HepG2 (cell line): Measurements from ENCODE around the gene CCNDBP1. TPM values are rescaled to one million over a fixed set of nuclear protein-coding genes. Genes with fewer than 3 reads are reported as not detected.

Experiments
- ATAC-seq: fragments of 200-7000 bp; cut with Tn5 transposase; 3 replicates; pipeline ENCODE4 v1.9.1; 2020; ENCODE audit warnings: mild to moderate bottlenecking, moderate library complexity
- BruUV-seq: library from RNA; stranded (reverse); fragments of 400-500 nt; replicated peaks from 2 replicates; lab custom pipeline; 2021; lab: Mats Ljungman, UMichigan
- CTCF ChIA-PET: fragments of 300-600 bp; formaldehyde crosslinking; extraction: SDS; loops from one replicate; lab custom pipeline; 2021; ENCODE audit warnings: low total read pairs, inconsistent platforms, low intra/inter-chr PET ratio; lab: Yijun Ruan, JAX
- POLR2A ChIA-PET: fragments of 350-600 bp; sonication (Branson Sonifier 250); formaldehyde crosslinking; loops from one replicate; lab custom pipeline; 2020; ENCODE audit warnings: antibody characterized with exemption, inconsistent platforms; lab: Yijun Ruan, JAX
- DNase-seq: peaks from one replicate; pipeline ENCODE4 v3.0.0-alpha.2; 2015; ENCODE audit warnings: low spot score
- FAIRE-seq: peaks from 3 replicates; lab custom pipeline; 2011; peaks lifted over from hg19 to GRCh38; lab: Jason Lieb, UNC
- H2AFZ ChIP-seq: one replicate; pipeline ENCODE4 v1.6.1; 2011; ENCODE audit warnings: low read length, inconsistent platforms
- H3K27ac ChIP-seq: fragments of 300-600 bp; 3 replicates; pipeline ENCODE4 v1.8.0; 2011; ENCODE audit warnings: mixed run types, mild to moderate bottlenecking, mixed read lengths, low read length, inconsistent platforms; ENCODE audit not compliant: insufficient read depth; ENCODE audit errors: extremely low read length
- H3K27me3 ChIP-seq, 2 experiments: fragments of 200-600 bp in 1 of 2; 2 replicates in 1 of 2; 3 replicates in 1 of 2; pipeline versions ENCODE4 v1.6.0 to v1.8.0; 2011; ENCODE audit warnings: low read length in 2 of 2, mild to moderate bottlenecking in 2 of 2, moderate library complexity in 2 of 2, inconsistent platforms in 1 of 2; ENCODE audit not compliant: insufficient read depth in 2 of 2, control insufficient read depth in 1 of 2
- H3K36me3 ChIP-seq, 2 experiments: fragments of 200-600 bp in 1 of 2; replicated peaks in 1 of 2; 2 replicates in 1 of 2; 3 replicates in 1 of 2; pipeline versions ENCODE4 v1.5.1 to v1.8.0; 2011; ENCODE audit warnings: low read length in 2 of 2, inconsistent platforms in 1 of 2; ENCODE audit not compliant: insufficient read depth in 2 of 2, control insufficient read depth in 1 of 2
- H3K4me1 ChIP-seq: 2 replicates; pipeline ENCODE4 v1.5.1; 2012; ENCODE audit warnings: low read length, inconsistent platforms; ENCODE audit not compliant: insufficient read depth
- H3K4me2 ChIP-seq: 2 replicates; pipeline ENCODE4 v1.6.0; 2011; ENCODE audit warnings: low read depth, low read length, inconsistent platforms
- H3K4me3 ChIP-seq, 3 experiments: fragments of 200-600 bp in 1 of 3; sonication (generic), shearing (Covaris generic) in 1 of 3; replicated peaks in 1 of 3; 2 replicates each; pipeline ENCODE4 v1.5.1; 2011 to 2016; ENCODE audit warnings: low read length in 3 of 3, inconsistent platforms in 2 of 3, low read depth in 2 of 3, mild to moderate bottlenecking in 2 of 3, control low read depth in 1 of 3, mixed read lengths in 1 of 3; ENCODE audit not compliant: insufficient read depth in 1 of 3
- H3K79me2 ChIP-seq: one replicate; pipeline ENCODE4 v1.6.1; 2011; ENCODE audit warnings: low read length, inconsistent platforms; ENCODE audit not compliant: insufficient read depth
- H3K9ac ChIP-seq: 2 replicates; pipeline ENCODE4 v1.6.0; 2011; ENCODE audit warnings: mild to moderate bottlenecking, low read depth, low read length, inconsistent platforms; ENCODE audit not compliant: insufficient read depth
- H3K9me3 ChIP-seq: 2 replicates; pipeline ENCODE4 v1.5.1; 2012; ENCODE audit warnings: mild to moderate bottlenecking, low read length
- H4K20me1 ChIP-seq: 2 replicates; pipeline ENCODE4 v1.6.0; 2011; ENCODE audit warnings: inconsistent platforms, mild to moderate bottlenecking, low read length, moderate library complexity; ENCODE audit not compliant: insufficient read depth
- ARID5B ChIP-seq: IDR thresholded peaks from 2 replicates; pipeline ENCODE4 v1.4.0; 2020; ENCODE audit warnings: mild to moderate bottlenecking, missing genetic modification reagents
- CTCF ChIP-seq: sonication (generic); formaldehyde crosslinking; IDR thresholded peaks from 2 replicates; pipeline ENCODE4 v1.5.0; 2020; ENCODE audit warnings: mild to moderate bottlenecking, missing genetic modification reagents, moderate library complexity
- FOXK1 ChIP-seq: sonication (generic); formaldehyde crosslinking; IDR thresholded peaks from 2 replicates; pipeline ENCODE4 v1.4.0; 2020; ENCODE audit warnings: low read depth, missing genetic modification reagents, borderline replicate concordance
- PATZ1 ChIP-seq: sonication (generic); formaldehyde crosslinking; IDR thresholded peaks from 2 replicates; pipeline ENCODE4 v1.4.0; 2020; ENCODE audit warnings: missing genetic modification reagents
- RARG ChIP-seq: sonication (generic); formaldehyde crosslinking; IDR thresholded peaks from 2 replicates; pipeline ENCODE4 v1.4.0; 2020; ENCODE audit warnings: low read depth, mild to moderate bottlenecking, missing genetic modification reagents
- SMAD9 ChIP-seq: sonication (generic); formaldehyde crosslinking; IDR thresholded peaks from 2 replicates; pipeline ENCODE4 v1.5.1; 2020; ENCODE audit warnings: mild to moderate bottlenecking, missing genetic modification reagents
- ZNF691 ChIP-seq: sonication (generic); formaldehyde crosslinking; IDR thresholded peaks from 2 replicates; pipeline ENCODE4 v1.4.0; 2020; ENCODE audit warnings: missing genetic modification reagents, low read depth, mild to moderate bottlenecking, borderline replicate concordance
- WGBS: methylation state at CpG from one replicate; pipeline ENCODE4 v1.1.6; 2017; ENCODE audit warnings: low lambda C conversion rate; 5-methylcytosine and 5-hydroxymethylcytosine counted together
- in situ Hi-C: cut with HindIII; loops from 2 replicates; pipeline ENCODE4 v1.10.0; 2017; ENCODE audit warnings: low pct_unique_long_range_greater_than_20kb; ENCODE audit not compliant: extremely low pct_ligation_motif_present
- intact Hi-C: fragments of 100-400 bp; cut with micrococcal nuclease; formaldehyde crosslinking; loops from one replicate; pipeline ENCODE4 v1.10.0; 2022; ENCODE audit not compliant: unreplicated experiment
- polyA plus RNA-seq, 8 experiments: library from polyadenylated mRNA; depleted of rRNA in 3 of 8; stranded (reverse) in 7 of 8; unstranded in 1 of 8; fragments of >200 nt; fragmentation: Illumina TruSeq in 4 of 8; extraction: Trizol in 4 of 8; gene quantifications; 2 replicates each; pipeline versions ENCODE4 v1.2.1 to v1.2.3, GENCODE V29; 2011 to 2016; ENCODE audit warnings: low read depth in 4 of 8, missing spikeins in 1 of 8, mixed read lengths in 1 of 8; ENCODE audit not compliant: insufficient read depth in 1 of 8
- total RNA-seq, 5 experiments: library from RNA; depleted of rRNA; stranded (reverse); fragments of >200 nt; fragmentation: Illumina TruSeq; extraction: Trizol; gene quantifications; 2 replicates each; pipeline ENCODE4 v1.2.3, GENCODE V29; 2016; ENCODE audit warnings: low read depth in 1 of 5

The CCNDBP1 gene
- total and polyA plus RNA-seq, 2 of the 13 experiments (the other 11 are each of a cell fraction or from before 2014, with no cell fraction given), result 24.8 to 42.3 TPM

GRCh38 chr15:43204016-43204901, 19.1 kb downstream of the CCNDBP1 start:
- peak overlapping the region in 1 of 3 experiments; percentile 27; a peak in 1 of 6 replicates for H3K4me3 ChIP-seq
- H3K4me2 ChIP-seq, result peak overlapping the region; percentile 62
- no peak overlapping the region for H2AFZ ChIP-seq
- no peaks in the 10 kb centered on the region for H3K36me3 ChIP-seq
- no peaks in the 10 kb centered on the region for H4K20me1 ChIP-seq
- no peaks in the 10 kb centered on the region for H3K79me2 ChIP-seq
- POLR2A ChIA-PET, result interaction anchor here (0.6 to 1.1 kb wide), 2 partner anchors 18 to 1993 kb away, joined by 3 to 4 read pairs; no protein-coding TSS in a partner anchor
- in situ Hi-C loops, result loop anchor here (25.0 kb wide), 1 partner anchor 492 kb away; no protein-coding TSS in a partner anchor
- peak; percentile 77 for ATAC-seq
- intact Hi-C loops, result loop anchor here (1.0 to 5.0 kb wide), 2 partner anchors 17 to 502 kb away; no protein-coding TSS in a partner anchor
- FAIRE-seq, result peak; percentile 53
- peak; percentile 53 for DNase-seq
- no TSS peak for BruUV-seq
- peaks cover 6% of the 10 kb centered on the region for H3K4me1 ChIP-seq
- WGBS, result 7% methylated on average over 8 of the region's 8 CpGs
- no peaks in the 10 kb centered on the region for H3K9me3 ChIP-seq
- H3K27me3 ChIP-seq, result peaks cover 0 to 39% of the 10 kb centered on the region in 2 experiments; a peak in 2 of 5 replicates
- H3K9ac ChIP-seq, result no peak overlapping the region
- no peak overlapping the region for H3K27ac ChIP-seq
- CTCF ChIA-PET, result interaction anchor here (1.7 kb wide), 1 partner anchor 17 kb away, joined by 11 read pairs; no protein-coding TSS in a partner anchor
- peak; percentile 10; the same call in 1 of the 2 replicates for TF ChIP-seq ARID5B (CRISPR knock-in tag)
- TF ChIP-seq CTCF (CRISPR knock-in tag), result peak; percentile 79
- no peak for TF ChIP-seq SMAD9 (CRISPR knock-in tag)
- 0 out of 2 replicates have a peak, but pooled peaks have one; percentile 26 for TF ChIP-seq PATZ1 (CRISPR knock-in tag)
- TF ChIP-seq ZNF691 (CRISPR knock-in tag), result 0 out of 2 replicates have a peak, but pooled peaks have one; percentile 47
- TF ChIP-seq FOXK1, result no peak
- TF ChIP-seq RARG (CRISPR knock-in tag), result no peak
